Measurements from ENCODE around the gene NCK1.
A peak's percentile ranks its signal among the peaks of the same experiment; 100 is the strongest.

Gene NCK1

DNA sequence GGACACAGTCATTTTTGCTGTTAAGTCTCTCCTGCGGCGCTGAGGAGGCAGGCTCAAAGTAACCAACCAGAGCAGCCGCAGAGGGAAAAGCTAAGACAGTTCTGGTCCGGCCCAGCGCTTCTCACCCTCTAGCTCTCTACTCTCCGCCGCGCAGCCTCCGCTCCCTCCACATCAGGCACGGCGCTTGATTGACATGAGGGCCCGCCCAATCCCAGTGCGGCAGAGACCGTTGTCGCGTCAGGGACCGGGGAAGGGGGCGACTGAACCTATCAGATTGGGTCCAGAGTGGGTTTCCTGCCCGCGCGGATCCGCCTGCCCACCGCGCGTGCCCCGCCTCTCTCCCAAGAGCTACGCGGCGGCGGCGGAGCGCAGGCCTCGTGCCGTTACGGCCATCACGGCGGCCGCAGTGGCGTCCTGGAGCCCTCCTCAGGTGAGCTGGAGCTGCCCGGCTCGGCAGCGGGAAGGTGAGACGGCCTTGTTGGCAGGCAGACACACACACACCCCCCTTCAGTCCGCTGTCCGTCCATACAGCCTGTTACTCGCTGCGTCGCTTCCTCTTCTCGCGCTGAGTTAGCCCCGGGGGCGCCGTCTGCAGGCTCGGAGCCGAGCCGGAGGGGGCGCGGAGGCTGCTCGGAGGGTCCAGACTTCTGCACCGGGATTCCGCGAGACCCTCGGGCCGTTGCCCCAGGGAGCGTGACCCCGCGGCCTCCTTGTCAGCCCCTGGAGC, at the start of gene NCK1:
Gene NCK1, plus strand, starts transcription at position 319 of the 727 bp plus-strand sequence. CDS start 65,794 bp downstream, outside the sequence.
- DNase-seq, result peak; percentile 83

DNA sequence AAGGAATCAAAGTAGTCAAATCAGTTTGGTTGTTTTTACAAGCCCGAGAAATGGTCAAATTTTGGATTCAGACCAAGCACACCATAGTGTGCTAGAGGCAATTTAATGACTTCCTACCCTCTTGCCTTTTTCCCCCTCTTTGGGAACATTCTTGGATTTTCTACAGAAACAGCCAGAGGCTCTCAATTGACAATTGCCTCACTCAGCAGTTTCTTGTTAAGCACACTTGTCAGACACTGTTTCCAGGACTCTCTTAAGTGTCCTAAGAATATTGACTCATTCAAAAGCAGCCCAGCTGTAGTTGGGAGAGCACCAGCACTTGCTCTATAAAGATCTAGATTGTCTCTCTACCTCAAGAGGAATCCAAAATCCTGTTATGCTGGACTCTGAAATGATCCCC, 44.6 kb upstream of the NCK1 start:
- no peak for DNase-seq

DNA sequence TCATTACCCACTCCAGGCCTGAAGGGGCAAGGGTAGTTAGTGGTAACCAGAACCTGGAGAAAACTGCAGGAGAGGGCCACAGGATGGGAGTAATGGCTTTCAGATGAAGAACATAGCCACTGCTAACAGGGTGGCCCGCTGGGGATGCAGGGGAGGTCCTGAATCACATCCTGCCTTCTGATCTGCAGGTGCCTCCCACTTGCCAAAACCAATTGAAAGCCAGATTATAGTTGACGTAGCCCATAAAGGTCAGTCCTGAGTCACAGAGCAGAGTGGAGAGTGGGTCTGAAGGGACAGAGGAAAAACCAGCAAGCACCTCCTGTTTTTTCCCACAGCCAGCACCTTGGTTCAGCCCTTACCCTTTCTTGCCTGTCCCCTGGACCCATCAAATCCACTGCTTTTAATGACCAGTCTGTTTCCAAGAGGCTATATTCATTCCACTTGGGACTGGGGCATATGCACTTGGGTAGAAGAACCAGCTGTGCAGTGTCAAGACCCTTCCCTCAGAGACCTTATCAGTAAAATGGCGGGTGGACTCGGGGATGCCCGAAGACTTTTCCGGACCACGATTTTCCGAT, 43.7 kb upstream of the NCK1 start:
- no peak for DNase-seq

DNA sequence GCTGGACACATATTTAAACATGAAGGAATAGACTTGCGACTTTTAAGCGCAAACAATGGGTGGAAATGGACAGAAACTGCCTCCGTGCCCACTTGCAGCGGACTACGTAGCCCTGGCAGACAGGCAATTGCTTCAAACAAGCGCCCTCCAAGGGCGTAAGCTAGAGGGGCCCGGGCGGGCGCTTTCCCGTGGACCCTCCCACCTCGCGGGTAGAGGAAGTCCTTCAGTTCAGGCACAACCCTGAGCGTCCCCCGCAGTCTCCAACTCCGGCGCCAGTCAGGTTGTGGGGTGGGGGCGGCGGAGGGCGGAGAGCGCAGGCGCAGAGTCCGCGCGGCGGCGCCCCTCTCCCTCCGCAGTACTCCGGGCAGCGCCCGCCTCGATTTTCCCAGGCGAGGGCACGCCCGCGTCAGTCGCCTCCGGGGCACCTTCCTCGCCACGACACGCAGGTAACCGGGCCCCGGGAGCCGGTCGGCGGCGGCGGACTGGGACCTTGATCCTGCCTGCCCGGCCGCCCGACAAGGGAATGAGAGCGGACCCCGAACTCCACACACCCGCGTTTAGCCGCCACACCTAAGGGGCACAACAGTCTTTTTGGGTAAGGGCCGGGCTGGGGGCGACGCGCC, 43.1 kb upstream of the NCK1 start, which contains the start of gene SLC35G2:
Gene SLC35G2, plus strand, starts transcription at position 358 of the 623 bp plus-strand sequence. CDS start 35,335 bp downstream, outside the sequence.
- no peak for DNase-seq

DNA sequence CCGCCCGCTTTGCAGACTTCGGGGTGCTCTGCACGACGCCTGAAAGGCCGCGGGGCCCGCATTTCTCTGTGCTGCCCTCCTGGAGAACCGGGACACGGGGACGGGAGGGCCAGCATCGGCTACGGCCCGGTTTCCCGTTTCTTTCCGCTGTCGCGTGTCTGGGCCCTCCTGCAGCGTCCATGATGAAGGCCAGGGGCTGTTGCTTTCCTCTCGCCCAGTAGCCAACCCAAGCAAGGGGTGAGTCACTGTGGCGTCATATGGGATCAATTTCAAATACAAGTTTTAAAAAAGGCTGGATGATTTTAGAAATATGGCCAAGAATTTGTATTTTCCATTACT, 42.6 kb upstream of the NCK1 start:
- no peak for DNase-seq

DNA sequence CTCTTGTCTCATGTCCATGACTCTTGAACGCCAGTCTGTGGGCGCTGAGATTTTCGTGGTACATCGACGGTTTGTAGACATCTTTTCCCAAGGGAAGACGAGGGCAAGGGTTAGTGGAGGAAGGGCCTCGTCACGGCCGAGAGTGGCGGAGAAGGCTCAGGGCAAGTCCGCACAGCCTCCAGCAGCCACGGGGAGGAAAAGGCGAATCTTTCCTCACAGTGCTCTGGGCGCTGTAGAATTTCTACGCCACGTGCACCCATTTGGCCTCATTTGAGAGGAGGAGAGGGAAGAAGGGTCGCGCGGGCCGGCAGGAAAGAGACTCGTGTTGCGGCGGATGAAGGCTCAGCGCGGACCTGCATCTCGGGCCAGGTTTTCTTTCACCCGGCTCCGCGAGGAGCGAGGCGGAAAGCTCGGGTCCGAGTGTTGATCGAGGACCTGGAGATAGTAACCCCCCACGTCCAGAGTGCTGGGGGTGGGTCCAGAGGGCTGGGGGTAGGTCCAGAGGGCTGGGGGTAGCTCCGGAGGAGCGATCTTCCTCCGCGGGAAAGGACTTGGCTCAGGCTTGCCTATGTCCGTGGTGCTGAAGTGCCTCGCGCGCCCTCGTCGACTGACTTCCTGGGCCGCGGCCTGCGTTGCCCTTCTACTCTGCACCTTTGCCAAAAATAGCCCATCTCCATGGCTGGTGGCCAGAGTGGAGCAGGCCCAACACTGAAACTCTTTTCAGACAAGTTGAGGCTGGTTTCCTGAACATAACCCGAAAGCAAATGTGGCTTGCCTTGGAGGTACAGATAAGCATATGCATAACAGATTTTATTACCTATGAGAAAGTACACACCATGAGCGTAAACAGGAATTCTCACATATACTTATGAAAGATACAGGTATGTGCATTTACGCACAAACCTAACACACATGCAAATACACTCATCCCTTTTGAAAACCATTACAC, 42.0 kb upstream of the NCK1 start:
- DNase-seq, result no peak

GRCh38 chr3:136831461-136831860, 30.5 kb upstream of the NCK1 start:
- DNase-seq, result no peak

DNA sequence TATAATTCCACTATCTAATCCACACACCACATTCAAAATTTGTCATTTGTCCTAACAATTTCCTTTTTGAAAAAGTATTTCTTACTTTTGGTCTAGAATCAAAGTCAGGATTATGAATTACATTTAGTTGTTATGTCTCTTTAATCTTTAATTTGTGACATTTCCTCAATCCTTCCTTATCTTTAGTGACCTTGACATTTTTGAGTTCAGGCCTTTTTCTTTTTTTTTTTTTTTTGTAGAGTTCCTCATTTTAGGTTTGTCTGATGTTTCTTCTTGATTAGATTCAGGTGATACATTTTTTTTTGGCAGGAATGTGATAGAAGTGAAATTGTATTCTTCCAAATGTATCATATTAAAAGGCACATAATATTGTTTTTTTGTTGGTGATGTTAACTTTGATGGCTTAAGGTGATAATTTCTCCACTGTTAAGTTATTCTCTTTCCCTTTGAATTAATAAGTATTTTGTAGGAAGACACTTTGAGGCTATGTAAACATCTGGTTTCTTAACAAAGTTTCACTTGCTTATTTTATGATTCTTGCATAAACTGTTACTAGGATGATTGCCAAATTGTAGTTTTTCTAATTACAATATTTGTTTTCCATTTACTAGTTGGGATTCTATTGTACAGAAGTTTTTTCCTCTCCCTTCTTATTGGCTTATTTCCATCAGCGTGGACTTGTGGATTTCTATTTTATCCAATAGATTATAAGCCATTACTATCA, 26.8 kb upstream of the NCK1 start:
- no peak for DNase-seq

DNA sequence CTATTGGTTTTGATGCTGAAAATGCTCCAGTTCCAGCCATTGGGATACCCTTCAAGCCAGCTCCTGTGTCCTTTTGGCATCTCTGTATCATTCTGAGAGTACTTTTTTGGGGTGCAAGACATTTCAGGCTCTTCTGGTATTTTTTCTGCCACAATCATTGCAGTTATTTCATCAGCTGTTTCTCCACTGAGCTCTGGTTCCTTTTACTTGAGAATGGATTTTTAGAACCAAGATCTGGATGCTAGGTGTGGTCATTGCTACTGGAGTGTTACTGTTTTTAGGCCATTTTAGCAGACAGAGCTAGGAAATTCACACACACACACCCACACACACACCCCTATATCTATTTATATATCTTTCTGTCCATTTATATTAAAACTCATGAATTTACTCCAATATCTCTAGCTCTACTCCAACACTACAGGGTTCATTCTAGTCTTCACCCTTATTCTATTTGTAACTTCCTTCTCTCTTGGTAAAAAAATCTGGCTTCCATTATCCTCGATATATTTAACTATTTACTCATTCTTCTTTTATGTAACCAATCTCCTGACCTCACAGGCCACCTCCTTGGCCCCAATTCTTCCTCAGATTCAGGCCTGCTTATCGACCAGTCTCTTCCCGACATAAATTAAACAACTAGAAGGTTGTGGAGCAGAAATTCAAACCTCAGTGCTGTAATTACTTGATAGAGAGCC, 26.0 kb upstream of the NCK1 start:
- no peak for DNase-seq

- DNase-seq, result no peak
Measured at GRCh38 chr3:136836511-136837156, 25.4 kb upstream of the NCK1 start.

DNA sequence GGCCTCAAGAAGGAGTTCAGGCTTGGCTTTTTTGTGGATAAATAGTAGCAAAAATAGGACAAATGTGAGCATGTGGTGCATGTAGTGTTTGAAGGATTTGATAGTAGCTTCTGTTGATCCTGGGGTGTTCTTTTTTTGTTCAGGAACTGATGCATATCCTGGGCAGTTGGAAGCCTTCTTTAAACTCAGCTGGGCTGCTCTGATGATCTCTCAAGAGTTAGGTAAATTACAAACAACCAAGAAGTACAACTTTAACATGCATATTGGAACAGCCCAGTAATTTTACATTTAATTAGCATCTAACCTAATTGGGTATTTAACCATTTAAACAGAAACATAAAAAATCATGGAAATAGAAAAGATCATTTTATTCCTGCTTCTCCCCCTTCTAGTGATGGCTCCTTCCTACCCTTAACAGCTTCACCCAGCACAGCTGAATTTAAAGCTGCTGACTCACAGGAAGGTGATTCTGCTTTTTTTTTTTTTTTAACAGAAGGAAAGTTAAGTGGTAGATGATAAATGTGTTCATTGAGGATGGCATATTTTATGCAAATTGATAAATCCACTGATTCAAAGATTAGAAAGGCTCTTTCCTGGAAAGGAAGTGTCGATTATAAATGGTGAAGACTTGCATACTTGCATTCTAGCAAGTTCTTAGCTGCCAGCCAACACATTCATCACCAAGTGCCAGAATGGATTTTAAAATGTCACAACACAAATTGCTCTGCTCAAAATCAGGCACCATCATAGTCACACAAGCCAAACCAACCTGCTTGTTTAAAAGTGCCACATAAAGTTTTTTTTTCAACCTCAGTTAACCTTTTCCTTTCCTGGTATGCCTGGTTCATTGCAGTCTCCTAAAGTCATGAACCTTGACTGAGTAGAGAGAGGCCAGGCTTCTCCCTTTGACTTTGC, 23.1 kb upstream of the NCK1 start:
- no peak for DNase-seq

DNA sequence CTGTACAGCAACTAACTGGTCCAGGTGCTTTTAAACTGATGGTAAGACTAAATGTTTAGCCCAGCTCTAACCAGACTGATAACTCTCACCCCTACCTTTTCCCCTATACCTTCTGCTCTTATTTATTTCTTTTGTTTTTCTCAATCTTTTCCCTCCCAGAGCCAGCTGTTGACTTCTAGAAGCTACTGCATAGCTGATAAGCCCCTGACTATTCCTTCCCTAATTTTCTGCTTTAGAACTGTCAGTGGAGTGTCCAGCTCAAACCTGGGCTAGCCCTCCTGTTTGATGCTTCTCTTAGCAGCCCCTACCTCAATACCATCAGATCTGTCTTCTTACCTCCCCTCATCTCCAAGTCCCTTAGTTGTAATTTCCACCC, 22.5 kb upstream of the NCK1 start:
- DNase-seq, result no peak

GRCh38 chr3:136840252-136840651, 21.8 kb upstream of the NCK1 start:
- DNase-seq, result no peak

DNA sequence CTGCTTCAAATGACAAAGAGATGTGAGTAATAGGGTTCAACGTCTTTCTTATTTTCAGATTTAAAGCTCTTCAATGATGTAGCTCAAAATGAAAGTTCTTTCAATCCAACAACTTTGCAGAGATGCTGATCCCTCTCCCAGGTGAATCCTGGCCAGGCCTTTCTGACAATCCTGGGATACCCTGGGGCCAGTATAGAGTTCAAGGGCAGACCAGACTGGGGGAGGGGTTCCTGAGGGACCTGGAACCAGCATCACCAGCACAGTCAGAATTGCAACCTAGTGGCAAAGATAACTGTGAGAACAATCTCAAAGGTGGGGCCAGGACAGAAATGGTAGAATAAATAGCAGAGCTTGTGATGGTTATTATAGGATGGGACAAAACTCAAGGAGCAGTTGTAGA, 19.7 kb upstream of the NCK1 start:
- DNase-seq, result no peak

DNA sequence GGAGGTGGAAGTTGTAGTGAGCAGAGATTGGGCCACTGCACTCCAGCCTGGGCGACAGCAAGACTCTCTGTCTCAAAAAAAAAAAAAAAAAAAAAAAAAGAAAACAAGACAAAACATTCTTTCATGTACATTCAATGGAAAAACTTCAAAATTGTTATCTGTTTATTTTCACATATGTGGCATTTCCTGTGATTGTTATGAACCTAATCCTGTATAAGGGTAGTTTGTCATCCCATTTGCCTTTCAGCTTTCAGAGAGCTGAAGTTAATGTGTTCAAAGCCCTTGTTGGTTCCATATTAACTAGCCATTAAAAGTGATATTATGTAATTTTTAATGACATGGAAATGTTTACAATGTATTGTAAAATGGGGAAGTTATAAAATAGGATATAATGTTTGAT, 17.3 kb upstream of the NCK1 start:
- no peak for DNase-seq

DNA sequence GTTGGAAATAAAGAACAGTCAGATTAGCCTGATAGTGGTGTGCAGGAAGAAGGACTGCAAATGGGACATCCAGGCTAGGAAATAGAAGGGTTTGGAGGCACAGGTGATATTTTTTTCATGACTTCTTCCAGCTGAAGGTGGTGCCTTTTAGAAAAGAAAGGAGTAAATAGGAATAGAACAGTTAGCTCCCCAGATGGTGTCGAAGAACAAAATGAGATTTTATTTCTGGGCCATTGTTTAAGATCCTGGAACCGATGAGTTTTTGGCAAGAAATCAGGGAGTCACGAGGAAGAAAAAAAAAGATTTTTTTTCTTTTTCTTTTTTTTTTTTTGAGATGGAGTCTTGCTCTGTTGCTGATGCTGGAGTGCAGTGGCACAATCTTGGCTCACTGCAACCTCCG, 9.8 kb upstream of the NCK1 start:
- DNase-seq, result no peak

DNA sequence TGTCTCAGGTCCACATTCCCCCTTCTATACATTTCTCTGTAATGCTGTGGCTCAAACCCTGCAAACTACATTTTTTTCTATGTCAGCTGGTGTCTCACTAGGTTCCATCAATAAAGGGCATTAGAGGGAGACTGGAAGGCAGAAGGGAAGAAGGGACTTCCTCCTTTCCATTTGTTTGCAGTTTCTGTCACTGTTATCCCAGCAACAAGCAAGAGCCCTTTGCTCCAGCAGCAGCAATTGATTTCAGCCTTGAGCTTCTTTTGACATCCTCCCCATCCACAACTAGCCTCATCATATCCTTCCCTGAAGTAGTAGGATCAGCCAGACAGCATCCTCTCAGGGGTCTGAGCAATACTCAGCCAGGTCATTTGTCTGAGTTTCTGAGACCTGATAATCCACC, 5.3 kb upstream of the NCK1 start:
- no peak for DNase-seq

GRCh38 chr3:136858381-136858780, 3.6 kb upstream of the NCK1 start:
- DNase-seq, result no peak

GRCh38 chr3:136860541-136860940, 1.5 kb upstream of the NCK1 start:
- no peak for DNase-seq

DNA sequence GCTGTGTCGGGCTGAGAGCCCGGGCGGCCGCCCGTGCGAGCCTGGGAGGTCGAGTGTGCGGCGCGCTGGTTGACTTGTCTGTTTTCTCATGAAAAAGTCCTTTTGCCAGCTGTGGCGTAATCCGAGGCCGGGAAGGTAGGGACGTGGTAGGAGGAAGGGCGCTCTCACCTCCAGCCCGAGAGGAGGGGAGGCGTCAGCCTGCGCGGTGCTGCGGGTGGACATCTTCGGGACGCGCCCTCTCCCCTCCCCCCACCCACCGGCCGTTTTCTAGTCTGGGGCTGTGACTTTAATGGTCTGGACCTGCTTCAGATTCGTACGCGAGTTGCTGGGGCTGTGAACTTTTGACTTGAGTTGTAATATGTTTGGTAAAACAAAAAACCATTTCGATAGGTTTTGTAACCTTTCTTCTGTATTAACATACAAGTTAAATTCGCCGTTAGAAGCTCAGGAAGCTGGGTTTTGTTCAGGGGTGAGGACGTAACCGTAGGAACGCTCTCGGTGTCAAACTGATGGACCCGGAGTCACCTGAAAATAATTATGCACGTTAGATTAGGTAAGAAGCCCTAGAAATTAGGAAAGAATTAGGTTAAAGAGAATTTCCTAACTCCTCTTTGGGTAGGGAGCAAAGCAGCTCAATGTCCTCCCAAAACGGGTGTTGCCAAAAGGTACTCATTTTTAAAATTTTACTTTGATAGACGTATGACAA, 762 bp downstream of the NCK1 start:
- DNase-seq, result peak; percentile 31

All from KG1 (cell line).